Kidney glomerular epithelial cell (primary cell): Measurements from ENCODE around the gene GNG2.

Experiments used
- DNase-seq: peaks from one replicate; lab custom pipeline; 2025; lab: John Stamatoyannopoulos, UW

GNG2 gene

DNA sequence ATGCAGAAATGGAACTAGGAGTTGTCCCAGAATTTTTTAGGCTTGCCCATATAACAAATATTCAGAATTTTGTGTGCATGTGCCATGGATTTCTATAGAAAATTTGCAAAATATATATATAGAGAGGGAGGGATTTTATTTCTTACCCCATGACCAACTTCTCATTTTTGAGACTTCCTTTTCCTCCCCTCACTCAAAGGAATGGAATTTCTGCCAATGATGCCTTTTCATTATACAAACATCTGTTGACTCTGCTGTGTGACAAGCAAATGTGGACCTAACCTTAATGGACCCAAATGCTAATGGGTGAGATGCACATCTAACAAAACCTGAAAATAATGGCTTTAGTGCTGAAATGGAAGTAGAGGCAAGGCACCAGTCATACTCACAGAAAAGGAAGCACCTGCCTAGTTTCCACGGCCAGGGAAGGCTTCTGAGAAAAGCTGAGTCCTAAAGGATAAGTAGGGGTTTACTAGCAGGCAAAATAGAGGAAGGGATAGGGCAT is 3.6 kb upstream of the GNG2 start:
- DNase-seq, result no peak

- DNase-seq, result no peak
Observed at GRCh38 chr14:51859131-51859530, 1.3 kb upstream of the GNG2 start.

GRCh38 chr14:51860825-51861499 is 550 bp downstream of the GNG2 start:
- DNase-seq, result no peak

- DNase-seq, result no peak
Observed at GRCh38 chr14:51862176-51862796, 1.9 kb downstream of the GNG2 start.

DNA sequence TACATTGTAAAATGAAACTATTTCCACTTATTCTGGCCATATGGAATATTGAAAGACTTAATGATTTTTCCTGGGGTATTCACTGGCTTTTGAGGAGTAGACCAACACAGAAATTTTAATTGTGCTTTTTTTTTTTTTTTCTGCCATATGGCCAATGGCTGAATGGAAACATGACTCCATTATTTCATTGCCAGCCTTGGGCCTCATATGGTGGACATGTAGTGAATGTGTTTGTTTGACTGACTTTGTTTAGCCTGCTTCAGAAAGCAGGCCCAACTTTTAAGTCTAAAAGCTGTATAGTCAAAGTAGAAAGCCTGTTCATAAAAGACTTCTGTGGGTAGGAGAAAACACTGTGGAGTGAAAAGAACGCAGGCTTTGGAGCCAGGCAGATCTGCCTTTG is 2.4 kb downstream of the GNG2 start:
- DNase-seq, result no peak

- DNase-seq, result no peak
Observed at GRCh38 chr14:51865953-51866747, 5.7 kb downstream of the GNG2 start.

DNA sequence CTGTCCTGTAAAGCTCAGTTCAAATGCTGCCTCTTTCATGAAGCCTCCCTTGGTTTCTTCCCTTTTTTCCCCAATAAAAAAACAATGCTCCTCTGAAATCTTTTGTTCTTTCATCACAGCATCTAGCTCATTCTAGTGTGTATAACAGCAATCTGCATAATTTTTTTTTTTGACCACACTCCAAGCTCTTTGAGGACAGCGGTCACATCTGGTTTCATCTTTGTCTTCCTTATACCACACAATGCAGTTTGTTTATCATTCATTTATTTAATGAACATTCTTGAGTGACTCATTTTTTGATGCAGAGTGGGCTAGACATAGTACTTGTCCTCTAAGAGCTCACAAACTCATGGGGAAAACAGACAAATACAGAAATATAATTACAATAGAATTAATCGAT is 7.3 kb downstream of the GNG2 start:
- no peak for DNase-seq

DNA sequence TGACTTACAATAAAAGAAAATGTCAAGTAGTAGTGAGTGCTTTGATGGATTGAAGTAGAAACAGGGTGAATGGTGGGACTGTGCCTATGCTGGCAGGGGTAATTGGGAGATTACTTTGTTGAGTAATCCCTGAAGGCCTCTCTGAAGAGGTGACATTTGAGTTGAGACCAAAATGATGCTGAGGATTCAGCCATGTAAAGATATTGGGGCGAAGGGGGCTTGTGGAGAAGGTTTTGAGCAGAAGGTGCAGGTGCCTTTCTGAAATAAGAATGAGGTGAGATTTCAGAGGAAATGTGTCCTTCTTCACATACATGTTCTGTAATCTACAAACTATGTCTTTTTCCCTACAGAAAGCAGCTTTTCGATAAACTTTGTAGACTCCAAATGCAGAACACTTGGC is 8.0 kb downstream of the GNG2 start:
- DNase-seq, result no peak

DNA sequence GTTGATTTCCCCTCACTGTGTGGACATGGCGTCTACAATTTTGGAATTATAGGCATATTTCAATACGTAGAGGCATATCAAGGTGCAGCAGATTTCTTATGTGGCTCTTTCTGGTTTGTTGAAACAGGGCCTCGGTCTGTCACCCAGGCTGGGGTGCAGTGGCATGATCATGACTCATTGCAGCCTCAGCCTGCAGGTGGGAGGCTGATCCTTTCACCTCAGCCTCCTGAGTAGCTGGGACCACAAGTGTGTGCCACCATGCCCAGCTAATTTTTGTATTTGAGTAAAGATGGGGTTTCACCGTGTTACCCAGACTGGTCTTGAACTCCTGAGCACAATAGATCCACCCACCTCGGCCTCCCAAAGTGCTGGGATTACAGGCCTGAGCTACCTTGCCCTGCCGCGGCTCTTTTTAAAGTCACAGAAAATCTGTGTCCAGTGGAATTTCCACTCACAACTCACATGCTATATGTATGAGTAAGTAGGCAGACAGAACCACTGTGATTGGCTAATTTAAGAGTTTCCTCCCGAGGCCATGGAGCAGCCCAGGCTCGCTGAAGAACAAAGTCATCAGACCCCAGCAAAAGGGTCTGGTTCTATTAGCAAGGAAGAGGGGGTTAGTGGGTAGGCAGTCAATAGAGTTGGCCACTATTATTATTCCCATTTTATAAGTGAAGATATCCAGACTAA is 9.1 kb downstream of the GNG2 start:
- DNase-seq, result no peak

- no peak for DNase-seq
Observed at GRCh38 chr14:51870606-51871005, 10.2 kb downstream of the GNG2 start.

GRCh38 chr14:51871846-51872245 is 11.4 kb downstream of the GNG2 start:
- DNase-seq, result no peak

- no peak for DNase-seq
Observed at GRCh38 chr14:51872396-51872795, 12.0 kb downstream of the GNG2 start.

DNA sequence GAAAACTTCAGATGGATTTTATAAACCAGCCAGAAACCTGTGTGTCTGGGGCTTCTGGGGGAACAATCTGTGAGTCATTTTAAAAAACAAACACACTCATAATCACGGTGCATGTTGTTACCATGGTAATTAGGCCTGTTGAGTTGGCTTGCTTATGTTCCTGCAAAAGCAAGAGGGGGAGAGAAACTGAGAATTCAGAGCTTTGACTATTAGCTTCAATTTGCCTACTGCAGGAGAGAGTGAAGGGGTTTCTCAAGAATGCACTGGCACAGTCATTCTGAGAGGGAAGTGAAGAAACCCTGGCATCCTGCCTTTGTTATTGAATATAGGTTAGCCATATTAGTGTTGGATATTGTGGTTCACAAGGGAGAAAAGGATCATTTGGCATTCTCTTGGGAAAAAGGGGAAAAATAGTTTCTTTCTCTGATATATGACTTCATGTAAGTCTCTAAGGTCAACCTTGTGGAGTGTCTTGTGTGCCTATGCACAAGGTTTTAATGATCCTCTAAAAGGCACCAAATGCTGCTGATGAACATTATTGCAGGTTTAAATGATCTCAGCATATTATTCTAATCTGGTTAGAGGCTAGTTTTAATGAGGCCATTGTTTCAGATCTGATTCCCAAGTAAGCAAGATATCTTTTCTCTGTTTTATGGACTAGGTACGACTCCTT is 12.9 kb downstream of the GNG2 start:
- DNase-seq, result peak; percentile 86

DNA sequence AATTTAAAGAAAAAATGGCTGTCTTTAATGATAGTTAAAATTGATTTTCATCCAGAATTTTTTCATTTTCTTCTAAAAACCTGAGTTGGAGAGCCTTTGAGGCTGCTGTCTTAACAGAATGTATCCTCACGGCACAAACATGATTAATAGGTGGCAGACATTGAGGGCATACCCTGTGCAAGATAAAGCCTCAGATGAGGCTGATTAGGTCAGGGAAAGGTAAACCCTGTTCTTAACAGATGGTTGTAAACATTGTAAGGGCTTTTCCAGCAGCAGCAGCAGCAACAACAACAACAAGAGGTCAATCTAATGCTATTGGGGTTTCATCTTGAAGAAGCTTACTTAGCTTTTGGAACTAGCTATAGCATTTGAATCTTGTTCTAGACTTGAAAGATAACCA is 17.4 kb downstream of the GNG2 start:
- no peak for DNase-seq

DNA sequence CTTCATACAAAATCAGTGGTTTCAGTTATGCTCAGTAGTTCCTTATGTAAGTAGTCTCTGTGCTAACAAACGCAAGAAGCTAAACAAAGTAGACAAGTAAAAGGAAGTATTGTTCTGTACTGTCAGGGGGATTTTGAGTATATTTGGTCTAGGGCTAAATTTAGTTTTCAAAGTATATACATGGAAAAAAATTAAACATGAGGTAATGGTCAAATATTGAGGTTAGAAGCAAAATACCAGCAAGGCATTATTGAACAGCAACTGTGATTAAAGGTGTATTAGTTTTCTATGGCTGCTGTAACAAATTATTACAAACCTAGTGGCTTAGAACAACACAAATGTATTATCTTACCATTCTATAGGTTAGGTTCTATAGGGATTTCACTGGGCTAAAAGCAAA is 18.8 kb downstream of the GNG2 start:
- no peak for DNase-seq

DNA sequence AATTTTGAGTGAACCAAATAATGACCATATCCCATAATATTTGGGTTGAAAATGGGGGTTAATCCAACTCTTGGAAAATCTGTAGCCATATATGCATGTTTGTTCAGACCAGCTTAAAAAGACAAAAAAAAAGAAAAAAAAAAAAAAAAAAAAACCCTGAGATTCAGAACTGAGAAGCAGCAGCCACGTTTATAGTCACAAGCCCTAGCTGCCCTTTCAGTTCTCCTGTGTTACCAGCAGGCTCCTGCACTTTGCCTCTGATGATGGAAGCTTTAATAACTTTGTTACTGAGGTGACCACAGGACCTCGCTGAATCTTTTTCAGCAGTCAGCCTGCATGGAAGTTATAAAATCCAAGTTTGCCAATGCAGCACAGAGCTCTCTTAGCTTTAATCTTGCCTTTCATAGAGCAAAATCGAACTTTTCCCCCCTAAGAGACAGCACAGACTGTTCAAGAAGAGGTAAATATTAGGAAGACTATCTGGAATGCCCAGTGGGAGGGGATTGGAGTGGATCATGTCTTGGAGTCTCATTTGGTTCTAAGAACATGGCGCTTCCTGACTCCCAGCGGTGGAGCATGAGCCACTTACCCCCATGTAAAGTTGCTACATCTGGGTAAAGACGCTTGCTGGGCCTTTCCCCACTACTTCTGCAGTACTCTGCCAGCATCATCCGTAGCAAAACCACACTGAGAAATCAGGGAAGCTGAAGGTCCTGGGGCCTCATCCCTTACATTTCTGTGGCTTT is 20.6 kb downstream of the GNG2 start:
- DNase-seq, result no peak

DNA sequence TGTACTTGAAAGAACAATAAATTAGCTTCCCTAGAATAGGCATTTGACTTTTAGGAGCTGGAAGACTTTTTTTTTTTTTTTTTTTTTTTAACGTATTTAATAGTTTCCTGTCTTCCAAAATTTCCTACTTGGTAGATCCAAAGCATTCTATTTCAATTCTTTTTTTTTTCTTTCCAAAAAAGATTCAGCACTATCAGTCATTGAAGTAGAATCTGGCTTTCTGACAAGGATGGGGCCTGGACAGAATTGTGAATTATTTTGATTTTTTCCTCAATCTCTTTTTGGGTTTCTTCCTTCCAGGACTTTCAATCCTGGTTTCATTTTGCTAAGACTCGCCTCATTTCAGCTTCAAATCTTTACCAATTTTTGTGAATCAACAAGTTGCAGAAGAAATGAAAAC is 21.2 kb downstream of the GNG2 start:
- no peak for DNase-seq

GRCh38 chr14:51883232-51883631 is 22.8 kb downstream of the GNG2 start:
- no peak for DNase-seq

DNA sequence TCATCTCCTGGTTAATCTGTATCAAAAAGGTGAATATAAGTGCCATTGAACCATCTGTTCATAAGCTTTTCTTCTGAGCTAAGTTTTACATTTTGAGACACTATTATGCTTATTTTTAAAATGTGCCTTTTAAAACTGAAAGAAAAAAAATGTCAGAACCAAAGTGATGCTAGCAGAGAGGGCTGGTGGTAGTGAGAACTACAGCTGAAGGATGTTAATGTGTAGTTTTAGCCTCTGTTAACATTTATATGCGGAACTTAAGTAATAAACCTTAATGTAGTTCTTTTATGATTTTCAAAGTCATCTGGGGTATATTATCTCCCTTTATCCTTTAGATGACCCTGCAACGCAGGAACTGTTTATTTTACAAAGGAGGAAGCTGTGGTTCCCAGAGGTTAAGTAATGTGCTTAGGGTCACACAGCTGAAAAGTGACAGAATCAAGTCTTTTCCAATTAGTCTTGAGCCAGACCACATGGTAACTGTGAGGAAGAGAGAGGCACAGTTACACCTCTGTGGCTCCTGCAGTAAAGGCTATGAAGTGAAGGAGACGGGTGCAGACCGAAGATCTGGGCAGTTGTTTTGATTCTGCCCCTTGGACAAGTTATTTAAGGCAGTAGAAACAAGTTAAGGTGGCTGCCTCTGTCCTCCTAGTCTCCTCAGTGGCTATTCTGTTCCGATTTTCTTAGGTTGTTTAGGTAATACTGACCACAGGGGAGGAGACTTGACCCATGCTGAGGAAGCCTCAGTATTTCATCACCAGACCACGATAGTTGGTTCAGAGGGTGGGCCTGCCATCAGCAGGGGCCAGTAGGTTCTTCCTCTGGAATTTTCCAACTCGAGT is 23.9 kb downstream of the GNG2 start:
- DNase-seq, result no peak

GRCh38 chr14:51889851-51890250 is 29.4 kb downstream of the GNG2 start:
- DNase-seq, result no peak
